ENCODE measurements around the gene NADSYN1. TPM values are rescaled to one million over a fixed set of nuclear protein-coding genes. Genes with fewer than 3 reads are reported as not detected.

The NADSYN1 gene
- total RNA-seq, 1 experiment from 2014 or later: 58.2 TPM

DNA sequence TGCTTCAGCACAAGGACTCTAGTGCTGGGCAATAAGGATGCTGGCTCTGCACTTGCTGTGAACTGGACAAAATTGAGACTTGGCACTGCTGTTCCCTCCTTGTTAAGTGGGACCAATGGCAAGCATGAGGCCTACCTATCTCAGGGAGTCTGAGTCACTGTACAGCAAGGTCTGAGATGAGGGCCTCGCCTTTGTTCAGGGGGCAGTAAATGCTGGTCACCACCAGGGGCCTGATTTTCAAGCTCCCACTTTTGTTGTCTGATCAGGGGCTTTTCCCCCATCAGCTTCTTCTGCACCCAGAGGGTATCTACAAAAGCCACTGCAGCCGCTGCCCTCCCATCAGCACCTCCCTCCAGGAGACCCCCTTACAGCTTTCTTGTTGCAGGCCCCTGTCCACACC is 27.6 kb upstream of the NADSYN1 start (continued):
- TF ChIP-seq, protein P1, sequence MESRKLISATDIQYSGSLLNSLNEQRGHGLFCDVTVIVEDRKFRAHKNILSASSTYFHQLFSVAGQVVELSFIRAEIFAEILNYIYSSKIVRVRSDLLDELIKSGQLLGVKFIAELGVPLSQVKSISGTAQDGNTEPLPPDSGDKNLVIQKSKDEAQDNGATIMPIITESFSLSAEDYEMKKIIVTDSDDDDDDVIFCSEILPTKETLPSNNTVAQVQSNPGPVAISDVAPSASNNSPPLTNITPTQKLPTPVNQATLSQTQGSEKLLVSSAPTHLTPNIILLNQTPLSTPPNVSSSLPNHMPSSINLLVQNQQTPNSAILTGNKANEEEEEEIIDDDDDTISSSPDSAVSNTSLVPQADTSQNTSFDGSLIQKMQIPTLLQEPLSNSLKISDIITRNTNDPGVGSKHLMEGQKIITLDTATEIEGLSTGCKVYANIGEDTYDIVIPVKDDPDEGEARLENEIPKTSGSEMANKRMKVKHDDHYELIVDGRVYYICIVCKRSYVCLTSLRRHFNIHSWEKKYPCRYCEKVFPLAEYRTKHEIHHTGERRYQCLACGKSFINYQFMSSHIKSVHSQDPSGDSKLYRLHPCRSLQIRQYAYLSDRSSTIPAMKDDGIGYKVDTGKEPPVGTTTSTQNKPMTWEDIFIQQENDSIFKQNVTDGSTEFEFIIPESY (IDR thresholded peaks at IDR 0.05; ENCODE audit: extremely low read depth, insufficient replicate concordance, low read length): no peak
- TF ChIP-seq CBX3 (IDR thresholded peaks at IDR 0.05; ENCODE audit: low read depth) (no peak), EZH2phosphoT487 (IDR thresholded peaks at IDR 0.05; ENCODE audit: borderline replicate concordance) (no peak), TCF7L2 (IDR thresholded peaks at IDR 0.05; ENCODE audit: borderline replicate concordance, extremely low read depth, insufficient read depth, insufficient read length) (no peak), POLR2AphosphoS5 (IDR thresholded peaks at IDR 0.05; ENCODE audit: low read depth, low read length) (no peak), EGR1 (IDR thresholded peaks at IDR 0.05; ENCODE audit: low read depth) (no peak), POLR2A (IDR thresholded peaks at IDR 0.05; ENCODE audit: borderline replicate concordance, extremely low read depth, insufficient read depth, insufficient read length) (no peak), SIN3A (IDR thresholded peaks at IDR 0.05; ENCODE audit: low read depth) (no peak), RAD21 (IDR thresholded peaks at IDR 0.05; ENCODE audit: low read depth) (no peak), ELF1 (IDR thresholded peaks at IDR 0.05; ENCODE audit: borderline replicate concordance, low read depth) (no peak), ZFX (IDR thresholded peaks at IDR 0.05) (no peak), FOSL1 (IDR thresholded peaks at IDR 0.05; ENCODE audit: low read depth) (no peak)
- TF ChIP-seq, protein P2, sequence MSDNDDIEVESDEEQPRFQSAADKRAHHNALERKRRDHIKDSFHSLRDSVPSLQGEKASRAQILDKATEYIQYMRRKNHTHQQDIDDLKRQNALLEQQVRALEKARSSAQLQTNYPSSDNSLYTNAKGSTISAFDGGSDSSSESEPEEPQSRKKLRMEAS (IDR thresholded peaks at IDR 0.05): no peak
- TF ChIP-seq, protein P3, sequence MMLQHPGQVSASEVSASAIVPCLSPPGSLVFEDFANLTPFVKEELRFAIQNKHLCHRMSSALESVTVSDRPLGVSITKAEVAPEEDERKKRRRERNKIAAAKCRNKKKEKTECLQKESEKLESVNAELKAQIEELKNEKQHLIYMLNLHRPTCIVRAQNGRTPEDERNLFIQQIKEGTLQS (IDR thresholded peaks at IDR 0.05): no peak

DNA sequence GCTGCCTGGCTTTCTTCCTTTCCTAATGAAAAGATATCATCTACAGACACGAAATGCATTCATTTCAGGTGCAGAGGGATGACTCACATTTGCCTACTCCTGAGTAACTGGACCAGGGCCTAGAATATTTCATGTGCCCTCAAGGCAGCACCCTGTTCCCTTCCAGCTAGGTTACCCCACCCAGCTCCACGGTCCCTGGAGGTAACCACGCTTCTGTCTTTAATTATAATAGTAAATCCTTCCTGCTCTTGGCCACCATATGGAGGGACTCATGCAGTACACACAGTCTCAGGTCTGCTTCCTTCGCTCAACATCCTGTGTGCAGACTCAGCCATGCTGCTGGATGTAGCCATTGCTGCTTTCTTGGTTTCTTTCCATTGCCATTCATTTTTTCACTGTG is 27.1 kb upstream of the NADSYN1 start:
- Histone ChIP-seq H3K4me1 (ENCODE audit: control insufficient read depth in 1 of 2, insufficient read depth in 2 of 2, low read length in 2 of 2) (peaks cover 0 to 8% of the 10 kb centered on the region in 2 experiments; a peak in 1 of 4 replicates), H4K20me1 (ENCODE audit: insufficient read depth) (no peaks in the 10 kb centered on the region), H3K4me2 (ENCODE audit: low read length) (0 out of 2 replicates have a peak overlapping the region, but pooled peaks have one; percentile 1), H3K9me2 (ENCODE audit: insufficient read depth) (no peaks in the 10 kb centered on the region), H3K36me3 (ENCODE audit: control insufficient read depth in 1 of 2, insufficient read depth in 2 of 2, low read length in 2 of 2) (no peaks in the 10 kb centered on the region), H3K9ac (ENCODE audit: low read length) (no peak overlapping the region), H3K27me3 (ENCODE audit: insufficient read depth, low read length) (no peaks in the 10 kb centered on the region), H3K79me2 (ENCODE audit: insufficient read depth, low read length) (no peaks in the 10 kb centered on the region), H3K27ac (ENCODE audit: low read depth, low read length) (no peak overlapping the region), H3K4me3 (replicated peaks in 1 of 2; ENCODE audit: low read depth in 1 of 2, low read length in 2 of 2) (no peak overlapping the region), H2AFZ (ENCODE audit: low read depth, low read length, poor library complexity, severe bottlenecking) (no peak overlapping the region), H3K9me3 (ENCODE audit: control insufficient read depth in 1 of 2, insufficient read depth in 1 of 2, low read depth in 1 of 2, low read length in 2 of 2) (no peaks in the 10 kb centered on the region)
- POLR2A ChIA-PET: no interaction called here
- RAD21 ChIA-PET (ENCODE audit: low non-redundant PET in 1 of 2, low total read pairs in 2 of 2, uncharacterized antibody in 2 of 2, unreplicated experiment in 2 of 2): interaction anchor here in 1 of 2 experiments (0.8 kb wide), 1 partner anchor 27 kb away, joined by 4 read pairs; the partner anchor contains the start of gene NADSYN1
- intact Hi-C loops (cut with micrococcal nuclease): no loop called here
- TF ChIP-seq, protein P3 (IDR thresholded peaks at IDR 0.05): no peak
- no peak for TF ChIP-seq EZH2 (IDR thresholded peaks at IDR 0.05)
- TF ChIP-seq JUND (IDR thresholded peaks at IDR 0.05): peak; percentile 62
- TF ChIP-seq ZFX (IDR thresholded peaks at IDR 0.05): no peak
- TF ChIP-seq, protein P4, sequence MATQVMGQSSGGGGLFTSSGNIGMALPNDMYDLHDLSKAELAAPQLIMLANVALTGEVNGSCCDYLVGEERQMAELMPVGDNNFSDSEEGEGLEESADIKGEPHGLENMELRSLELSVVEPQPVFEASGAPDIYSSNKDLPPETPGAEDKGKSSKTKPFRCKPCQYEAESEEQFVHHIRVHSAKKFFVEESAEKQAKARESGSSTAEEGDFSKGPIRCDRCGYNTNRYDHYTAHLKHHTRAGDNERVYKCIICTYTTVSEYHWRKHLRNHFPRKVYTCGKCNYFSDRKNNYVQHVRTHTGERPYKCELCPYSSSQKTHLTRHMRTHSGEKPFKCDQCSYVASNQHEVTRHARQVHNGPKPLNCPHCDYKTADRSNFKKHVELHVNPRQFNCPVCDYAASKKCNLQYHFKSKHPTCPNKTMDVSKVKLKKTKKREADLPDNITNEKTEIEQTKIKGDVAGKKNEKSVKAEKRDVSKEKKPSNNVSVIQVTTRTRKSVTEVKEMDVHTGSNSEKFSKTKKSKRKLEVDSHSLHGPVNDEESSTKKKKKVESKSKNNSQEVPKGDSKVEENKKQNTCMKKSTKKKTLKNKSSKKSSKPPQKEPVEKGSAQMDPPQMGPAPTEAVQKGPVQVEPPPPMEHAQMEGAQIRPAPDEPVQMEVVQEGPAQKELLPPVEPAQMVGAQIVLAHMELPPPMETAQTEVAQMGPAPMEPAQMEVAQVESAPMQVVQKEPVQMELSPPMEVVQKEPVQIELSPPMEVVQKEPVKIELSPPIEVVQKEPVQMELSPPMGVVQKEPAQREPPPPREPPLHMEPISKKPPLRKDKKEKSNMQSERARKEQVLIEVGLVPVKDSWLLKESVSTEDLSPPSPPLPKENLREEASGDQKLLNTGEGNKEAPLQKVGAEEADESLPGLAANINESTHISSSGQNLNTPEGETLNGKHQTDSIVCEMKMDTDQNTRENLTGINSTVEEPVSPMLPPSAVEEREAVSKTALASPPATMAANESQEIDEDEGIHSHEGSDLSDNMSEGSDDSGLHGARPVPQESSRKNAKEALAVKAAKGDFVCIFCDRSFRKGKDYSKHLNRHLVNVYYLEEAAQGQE (IDR thresholded peaks at IDR 0.05; ENCODE audit: low read depth): no peak
- TF ChIP-seq FOSL1 (IDR thresholded peaks at IDR 0.05; ENCODE audit: low read depth): peak; percentile 59
- TF ChIP-seq SRF (IDR thresholded peaks at IDR 0.05; ENCODE audit: low read depth): no peak
- CTCF ChIA-PET: interaction anchor here (0.9 to 2.3 kb wide), 2 partner anchors 137 to 339 kb away, joined by 4 to 7 read pairs; no protein-coding TSS in a partner anchor
- BruUV-seq (replicated peaks): no TSS peak
- no peak for DNase-seq (ENCODE audit: low read depth, low spot score)
- ATAC-seq: peak; percentile 62

All from HCT116 (cell line).